ENCODE results near the gene ACCS. TPM values are rescaled to one million over a fixed set of nuclear protein-coding genes. Genes with fewer than 3 reads are reported as not detected.

ACCS gene
- 21.0 and 27.1 TPM in 2 replicates for total RNA-seq

GRCh38 chr11:44065841-44066731 lies at the start of gene ACCS:
TSS of gene ACCS (plus strand) at chr11:44066270. CDS start at chr11:44067628, 1,358 bp downstream.
- H3K4me2 ChIP-seq (ENCODE audit: insufficient read depth, low read length): peak within 1 kb of the TSS; percentile 91
- H3K79me2 ChIP-seq (ENCODE audit: insufficient read depth, low read length): peaks cover 4% of the 10 kb centered on the region
- H2AFZ ChIP-seq (ENCODE audit: low read length): peak within 1 kb of the TSS; percentile 97
- peaks cover 10% of the 10 kb centered on the region for H3K4me1 ChIP-seq (ENCODE audit: insufficient read depth, low read length)
- DNase-seq (ENCODE audit: insufficient read length, low spot score, missing footprints): peak; percentile 98
- H3K27me3 ChIP-seq (ENCODE audit: insufficient read depth, low read length): no peaks in the 10 kb centered on the region
- H3K36me3 ChIP-seq (ENCODE audit: insufficient read depth, low read length): no peaks in the 10 kb centered on the region
- peak within 1 kb of the TSS; percentile 87 for H3K27ac ChIP-seq (ENCODE audit: low read depth, low read length)
- peak within 1 kb of the TSS; percentile 92 for H3K4me3 ChIP-seq (ENCODE audit: insufficient read depth, low read length)
- peak; percentile 77 for TF ChIP-seq CTCF (IDR thresholded peaks at IDR 0.05; ENCODE audit: extremely low read depth, low read depth, low read length)
- H3K9me3 ChIP-seq (ENCODE audit: low read depth, low read length): no peaks in the 10 kb centered on the region
- no peaks in the 10 kb centered on the region for H4K20me1 ChIP-seq (ENCODE audit: insufficient read depth, low read length)

GRCh38 chr11:44016546-44017442 lies 49.3 kb upstream of the ACCS start:
- DNase-seq (ENCODE audit: insufficient read length, low spot score, missing footprints): no peak
- no peaks in the 10 kb centered on the region for H3K9me3 ChIP-seq (ENCODE audit: low read depth, low read length)
- peak overlapping the region; percentile 65 for H3K4me2 ChIP-seq (ENCODE audit: insufficient read depth, low read length)
- H3K4me3 ChIP-seq (ENCODE audit: insufficient read depth, low read length): no peak overlapping the region
- H3K27me3 ChIP-seq (ENCODE audit: insufficient read depth, low read length): no peaks in the 10 kb centered on the region
- peak overlapping the region; percentile 49 for H3K27ac ChIP-seq (ENCODE audit: low read depth, low read length)
- no peak for TF ChIP-seq CTCF (IDR thresholded peaks at IDR 0.05; ENCODE audit: extremely low read depth, low read depth, low read length)
- no peaks in the 10 kb centered on the region for H3K36me3 ChIP-seq (ENCODE audit: insufficient read depth, low read length)
- no peaks in the 10 kb centered on the region for H3K79me2 ChIP-seq (ENCODE audit: insufficient read depth, low read length)
- peaks cover 54% of the 10 kb centered on the region for H3K4me1 ChIP-seq (ENCODE audit: insufficient read depth, low read length)
- H2AFZ ChIP-seq (ENCODE audit: low read length): no peak overlapping the region
- H4K20me1 ChIP-seq (ENCODE audit: insufficient read depth, low read length): no peaks in the 10 kb centered on the region

- no peaks in the 10 kb centered on the region for H3K27me3 ChIP-seq (ENCODE audit: insufficient read depth, low read length)
- peak overlapping the region; percentile 49 for H3K27ac ChIP-seq (ENCODE audit: low read depth, low read length)
- H3K36me3 ChIP-seq (ENCODE audit: insufficient read depth, low read length): no peaks in the 10 kb centered on the region
- peaks cover 48% of the 10 kb centered on the region for H3K4me1 ChIP-seq (ENCODE audit: insufficient read depth, low read length)
- H2AFZ ChIP-seq (ENCODE audit: low read length): no peak overlapping the region
- no peak for DNase-seq (ENCODE audit: insufficient read length, low spot score, missing footprints)
- no peaks in the 10 kb centered on the region for H3K9me3 ChIP-seq (ENCODE audit: low read depth, low read length)
- H3K4me3 ChIP-seq (ENCODE audit: insufficient read depth, low read length): no peak overlapping the region
- H4K20me1 ChIP-seq (ENCODE audit: insufficient read depth, low read length): no peaks in the 10 kb centered on the region
- no peak for TF ChIP-seq CTCF (IDR thresholded peaks at IDR 0.05; ENCODE audit: extremely low read depth, low read depth, low read length)
- H3K79me2 ChIP-seq (ENCODE audit: insufficient read depth, low read length): no peaks in the 10 kb centered on the region
- H3K4me2 ChIP-seq (ENCODE audit: insufficient read depth, low read length): peak overlapping the region; percentile 13
Observed at GRCh38 chr11:44017443-44018126, 48.5 kb upstream of the ACCS start.
